HG03064 (cell line): ENCODE data around the gene MYO1G.
"Not testable (repeated sequence)": the region's sequence is repeated elsewhere in the genome, so short reads cannot be mapped to it uniquely, and the experiment has no call there.

Source experiments
- ATAC-seq: cut with Tn5 transposase; IDR thresholded peaks from one replicate; pipeline ENCODE4 v1.9.1; 2021; ENCODE audit warnings: low read depth; ENCODE audit not compliant: unreplicated experiment

The MYO1G gene

GRCh38 chr7:44945479-44945878 lies 33.3 kb downstream of the MYO1G start:
- no peak for ATAC-seq

GRCh38 chr7:44944821-44945220 lies 34.0 kb downstream of the MYO1G start:
- no peak for ATAC-seq

GRCh38 chr7:44943631-44944030 lies 35.2 kb downstream of the MYO1G start:
- ATAC-seq = no peak

GRCh38 chr7:44937426-44937825 lies 41.4 kb downstream of the MYO1G start:
- no peak for ATAC-seq

- no peak for ATAC-seq
These were observed 42.5 kb downstream of the MYO1G start for GRCh38 chr7:44936322-44936721.

GRCh38 chr7:44935583-44935982 lies 43.2 kb downstream of the MYO1G start:
- ATAC-seq = no peak

- ATAC-seq = no peak
These were observed 43.8 kb downstream of the MYO1G start for GRCh38 chr7:44935016-44935415.

- not testable (repeated sequence) for ATAC-seq
These were observed 44.3 kb downstream of the MYO1G start for GRCh38 chr7:44934510-44934909.

GRCh38 chr7:44930921-44931320 lies 47.9 kb downstream of the MYO1G start:
- no peak for ATAC-seq

- no peak for ATAC-seq
These were observed 56.5 kb downstream of the MYO1G start for GRCh38 chr7:44922351-44922694.

- ATAC-seq = no peak
These were observed 57.0 kb downstream of the MYO1G start for GRCh38 chr7:44921607-44922350.

- no peak for ATAC-seq
These were observed 58.7 kb downstream of the MYO1G start for GRCh38 chr7:44920119-44920518.

- no peak for ATAC-seq
These were observed 60.8 kb downstream of the MYO1G start for GRCh38 chr7:44918029-44918428.

GRCh38 chr7:44917465-44917864 lies 61.4 kb downstream of the MYO1G start:
- no peak for ATAC-seq

GRCh38 chr7:44914992-44915607 lies 63.7 kb downstream of the MYO1G start:
- no peak for ATAC-seq

- ATAC-seq = no peak
These were observed 66.0 kb downstream of the MYO1G start for GRCh38 chr7:44912775-44913347.
